HG02623 (cell line): Measurements from ENCODE around the gene PANK3.

ENCODE experiments used
- ATAC-seq: cut with Tn5 transposase; IDR thresholded peaks from one replicate; pipeline ENCODE4 v1.9.1; 2021; ENCODE audit warnings: moderate library complexity; ENCODE audit not compliant: unreplicated experiment

PANK3 gene

GRCh38 chr5:168578538-168579487 lies at the start of gene PANK3:
TSS of gene PANK3 (minus strand) at chr5:168579368. CDS start at chr5:168579283, 85 bp downstream.
- peak; percentile 53 for ATAC-seq

DNA sequence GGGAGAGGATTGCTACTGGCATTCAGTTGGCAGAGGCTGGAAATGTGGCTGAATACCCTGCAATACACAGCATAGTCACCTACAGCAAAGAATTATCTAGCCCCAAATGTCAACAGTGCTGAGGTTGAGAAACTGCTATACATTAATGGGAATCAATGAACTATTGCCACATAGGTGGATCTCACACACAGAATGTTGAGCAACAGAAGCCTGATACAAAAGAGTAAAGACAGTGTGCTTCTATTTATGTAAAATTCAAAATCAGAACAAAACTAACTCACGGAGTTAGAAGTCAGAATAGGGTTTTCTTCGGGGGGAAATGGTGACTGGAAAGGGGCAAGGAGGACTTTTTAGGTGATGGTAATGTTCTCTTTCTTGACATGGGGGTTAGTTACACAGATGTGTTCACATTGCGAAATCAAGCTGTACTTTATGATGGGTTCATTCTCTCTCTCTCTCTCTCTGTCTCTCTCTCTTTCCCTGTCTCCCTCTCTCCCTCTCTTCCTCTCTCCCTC lies 45.7 kb upstream of the PANK3 start:
- no peak for ATAC-seq

GRCh38 chr5:168620807-168621206 lies 41.6 kb upstream of the PANK3 start:
- no peak for ATAC-seq

GRCh38 chr5:168614661-168615060 lies 35.5 kb upstream of the PANK3 start:
- no peak for ATAC-seq

DNA sequence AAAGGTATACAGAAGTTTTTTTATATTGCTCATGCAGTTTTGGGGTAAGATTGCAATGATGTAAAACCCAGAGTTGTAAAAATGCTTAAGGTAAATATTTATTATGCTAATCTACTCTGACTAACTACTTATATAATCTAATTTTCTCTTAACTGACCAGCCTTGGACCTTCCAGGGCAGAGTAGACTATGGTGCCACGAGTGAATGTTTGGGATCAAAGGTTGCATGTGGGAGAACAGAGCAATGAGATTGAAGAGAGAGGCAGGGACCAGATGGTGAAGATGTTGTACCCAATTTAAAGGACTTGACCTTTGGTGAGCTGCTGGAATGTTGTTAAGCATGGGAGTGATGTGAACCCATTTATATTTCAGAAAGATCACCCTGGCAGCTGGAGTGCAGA lies 34.8 kb upstream of the PANK3 start:
- ATAC-seq = no peak

DNA sequence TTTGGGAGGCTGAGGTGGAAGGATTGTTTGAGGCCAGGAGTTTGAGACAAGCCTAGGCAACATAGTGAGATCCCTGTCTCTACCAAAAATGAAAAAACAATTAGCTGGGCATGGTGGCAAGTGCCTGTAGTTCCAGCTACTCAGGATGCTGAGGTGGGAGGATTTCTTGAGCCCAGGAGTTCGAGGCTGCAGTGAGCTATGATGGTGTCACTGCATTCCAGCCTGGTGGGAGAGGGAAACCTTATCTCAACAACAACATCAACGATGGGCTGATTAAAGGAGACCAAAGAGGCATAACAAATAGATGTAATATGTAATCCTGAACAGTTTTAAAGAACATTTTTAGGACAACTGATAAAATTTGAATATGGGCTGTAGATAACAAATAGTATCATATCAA lies 34.2 kb upstream of the PANK3 start:
- ATAC-seq = no peak

DNA sequence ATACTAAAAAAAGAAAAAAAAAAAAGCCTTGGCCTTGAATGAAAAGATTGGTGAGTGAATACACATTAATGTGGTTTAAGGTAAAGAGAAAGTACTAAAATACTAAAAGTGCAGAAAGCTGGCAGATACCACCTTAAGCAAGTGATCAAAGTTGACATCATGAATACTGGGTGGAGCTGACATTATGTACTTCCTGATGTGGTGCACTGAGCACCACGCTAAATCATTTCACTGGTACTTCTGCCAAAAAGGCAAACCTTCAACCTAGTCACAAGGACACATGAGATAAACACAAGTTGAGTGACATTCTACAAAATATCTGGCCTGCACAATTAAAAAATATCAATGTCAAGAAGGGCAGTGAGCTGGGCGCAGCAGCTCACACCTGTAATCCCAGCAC lies 33.8 kb upstream of the PANK3 start:
- ATAC-seq = no peak

GRCh38 chr5:168612123-168612522 lies 33.0 kb upstream of the PANK3 start:
- no peak for ATAC-seq

DNA sequence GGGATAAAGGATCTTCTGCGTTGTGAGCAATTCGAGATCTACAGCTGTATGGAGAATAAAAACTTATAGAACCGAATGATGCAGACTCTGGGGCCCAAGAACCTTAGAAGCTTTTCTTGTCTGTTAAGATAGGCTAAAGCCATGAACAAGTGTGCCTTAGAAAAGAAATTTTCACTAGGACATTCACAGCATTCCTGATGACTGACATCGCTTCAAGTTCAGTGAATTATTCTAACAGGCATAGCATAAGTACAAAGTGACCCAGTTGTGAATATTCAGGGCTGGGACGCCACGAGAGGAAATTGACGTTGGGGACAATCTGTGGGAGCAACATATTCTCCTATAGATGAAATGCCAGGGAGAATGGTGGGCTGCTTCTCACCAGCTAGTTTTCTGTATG lies 32.0 kb upstream of the PANK3 start:
- no peak for ATAC-seq

- no peak for ATAC-seq
Observed at GRCh38 chr5:168609806-168610482, 30.8 kb upstream of the PANK3 start.

GRCh38 chr5:168608821-168609220 lies 29.7 kb upstream of the PANK3 start:
- ATAC-seq = no peak

DNA sequence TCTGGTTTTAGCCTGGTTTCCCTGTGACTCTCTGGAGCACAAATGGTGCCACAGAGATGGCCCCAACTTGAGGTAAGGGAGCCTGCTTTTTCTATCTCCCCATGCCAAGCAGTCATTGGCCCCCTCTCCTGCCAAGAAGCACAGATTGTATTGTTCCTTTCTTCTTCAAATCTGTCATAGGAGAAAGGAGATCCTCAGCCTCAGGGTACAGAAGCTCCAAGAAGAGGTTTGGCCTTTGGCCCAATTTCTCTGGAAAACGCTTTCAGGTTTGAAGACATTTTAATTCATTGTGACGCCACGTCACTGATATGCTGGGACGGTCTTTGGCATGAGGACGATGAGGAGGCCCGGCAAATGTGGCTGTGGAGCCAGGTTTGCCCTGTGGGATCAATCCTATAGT lies 29.2 kb upstream of the PANK3 start:
- ATAC-seq = no peak

DNA sequence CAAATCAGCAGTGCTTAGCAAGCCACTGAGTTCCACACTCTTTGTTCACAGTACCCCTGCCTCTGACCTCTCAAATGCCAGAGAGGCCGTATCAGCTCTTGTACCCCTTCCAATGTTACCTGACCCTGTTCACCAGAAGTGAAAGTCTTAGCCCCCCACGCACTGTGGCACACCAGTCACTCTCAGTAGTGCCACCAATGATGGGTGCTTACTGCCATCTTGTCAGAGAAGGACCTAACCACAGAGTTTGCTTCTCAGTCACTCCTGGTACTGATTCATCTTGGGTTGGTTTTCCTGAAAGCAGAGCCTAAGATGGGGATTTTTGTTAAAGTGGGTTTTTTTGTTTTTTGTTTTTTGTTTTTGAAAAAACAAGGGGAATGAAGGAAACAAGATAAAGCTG lies 28.8 kb upstream of the PANK3 start:
- ATAC-seq = peak; percentile 86

DNA sequence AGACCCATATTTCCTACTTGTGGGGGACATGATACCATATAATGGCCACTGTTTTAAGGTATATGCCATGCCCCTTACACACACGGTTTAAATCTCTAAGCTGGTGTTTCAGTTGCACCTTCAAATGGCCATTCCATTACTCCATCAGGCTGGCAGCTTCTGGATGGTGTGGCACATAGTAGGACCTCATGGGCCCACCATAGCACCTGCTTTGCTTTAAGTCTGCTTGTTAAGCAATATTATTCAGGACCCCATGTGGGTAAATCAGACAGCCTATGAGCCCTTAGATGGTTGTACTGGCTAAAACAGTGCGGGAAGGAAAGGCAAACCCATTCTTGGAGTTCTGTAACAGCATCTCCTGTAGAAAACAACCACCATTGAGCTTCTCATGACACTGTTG lies 27.4 kb upstream of the PANK3 start:
- ATAC-seq = no peak

DNA sequence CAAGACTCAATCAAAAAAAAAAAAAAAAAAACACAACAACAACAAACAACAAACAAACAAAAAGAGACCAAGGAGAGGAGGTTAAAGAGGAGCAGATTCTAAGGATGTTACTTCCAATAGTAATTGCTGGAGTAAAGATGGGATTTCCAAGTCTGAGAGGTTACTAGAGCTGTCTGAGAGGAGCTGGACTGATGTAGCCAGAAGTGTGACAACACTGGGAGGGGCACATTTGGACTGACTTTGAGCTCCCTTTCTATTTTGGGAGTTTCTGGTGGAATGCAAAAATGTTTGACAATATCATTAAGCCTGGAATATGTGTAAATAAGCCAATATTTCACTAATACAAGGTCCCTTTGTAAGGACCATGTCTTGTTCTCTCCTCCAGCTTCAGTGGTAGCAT lies 25.3 kb upstream of the PANK3 start:
- ATAC-seq = no peak

GRCh38 chr5:168603746-168604145 lies 24.6 kb upstream of the PANK3 start:
- ATAC-seq = no peak

- no peak for ATAC-seq
Observed at GRCh38 chr5:168602517-168602916, 23.3 kb upstream of the PANK3 start.

GRCh38 chr5:168601972-168602371 lies 22.8 kb upstream of the PANK3 start:
- ATAC-seq = no peak

GRCh38 chr5:168600409-168600808 lies 21.2 kb upstream of the PANK3 start:
- no peak for ATAC-seq

GRCh38 chr5:168599826-168600225 lies 20.7 kb upstream of the PANK3 start:
- ATAC-seq = no peak

- ATAC-seq = no peak
Observed at GRCh38 chr5:168598639-168599038, 19.5 kb upstream of the PANK3 start.

DNA sequence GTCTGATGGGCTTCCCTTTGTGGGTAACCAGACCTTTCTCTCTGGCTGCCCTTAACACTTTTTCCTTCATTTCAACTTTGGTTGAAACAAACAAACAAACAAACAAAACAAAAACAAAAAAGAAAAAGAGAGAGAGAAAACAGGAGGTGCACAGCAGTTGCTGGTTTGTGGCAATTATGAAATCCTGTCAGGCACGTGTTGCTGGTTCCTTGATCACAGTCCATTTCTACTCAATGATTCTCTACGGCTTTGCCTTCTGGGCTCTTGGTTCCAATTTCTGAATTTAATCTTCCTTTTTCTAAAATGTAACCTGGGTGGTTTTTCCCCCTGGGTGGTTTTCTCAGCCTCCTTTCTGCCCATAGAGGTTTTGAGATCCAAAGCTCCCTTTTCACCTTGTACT lies 17.8 kb upstream of the PANK3 start:
- ATAC-seq = no peak
